Endothelial cell (in vitro differentiated cells): ENCODE data around the gene NOL12. TPM values are rescaled to one million over a fixed set of nuclear protein-coding genes. Genes with fewer than 3 reads are reported as not detected.

Source experiments
- DNase-seq: peaks from one replicate; pipeline ENCODE4 v3.0.0; 2021; ENCODE audit warnings: low spot score
- H3K27ac Mint-ChIP-seq: one replicate; pipeline ENCODE4 v1.8.0; 2021; ENCODE audit warnings: mixed read lengths, inconsistent platforms; ENCODE audit not compliant: unreplicated experiment
- H3K27me3 Mint-ChIP-seq: one replicate; pipeline ENCODE4 v1.8.0; 2021; ENCODE audit warnings: mild to moderate bottlenecking, moderate library complexity, mixed read lengths, inconsistent platforms; ENCODE audit not compliant: unreplicated experiment
- H3K36me3 Mint-ChIP-seq: one replicate; pipeline ENCODE4 v1.8.0; 2021; ENCODE audit warnings: mild to moderate bottlenecking, low read depth, mixed read lengths, inconsistent platforms; ENCODE audit not compliant: unreplicated experiment
- H3K4me1 Mint-ChIP-seq: one replicate; pipeline ENCODE4 v1.8.0; 2021; ENCODE audit warnings: mild to moderate bottlenecking, mixed read lengths, inconsistent platforms; ENCODE audit not compliant: unreplicated experiment
- H3K4me3 Mint-ChIP-seq: one replicate; pipeline ENCODE4 v1.8.0; 2021; ENCODE audit warnings: mild to moderate bottlenecking, mixed read lengths, inconsistent platforms; ENCODE audit not compliant: unreplicated experiment
- H3K9me3 Mint-ChIP-seq: one replicate; pipeline ENCODE4 v1.8.0; 2021; ENCODE audit warnings: mixed read lengths, inconsistent platforms; ENCODE audit not compliant: unreplicated experiment
- total RNA-seq: library from RNA; stranded (reverse); fragmentation: NEBNext Ultra II Directional; extraction: Animal tissue kit (Norgen Biotek cat#: 25700); gene quantifications from one replicate; pipeline ENCODE4 v1.2.1, GENCODE V29; 2021; ENCODE audit not compliant: unreplicated experiment
- TF ChIP-seq, protein P1 (sequence below): fragments of 200-600 bp; sonication (generic); IDR thresholded peaks from one replicate; pipeline ENCODE4 v1.5.0; 2021; ENCODE audit warnings: antibody characterized with exemption; ENCODE audit not compliant: unreplicated experiment

NOL12 gene
- total RNA-seq, 1 donor from 2014 or later, result 15.7 TPM

DNA sequence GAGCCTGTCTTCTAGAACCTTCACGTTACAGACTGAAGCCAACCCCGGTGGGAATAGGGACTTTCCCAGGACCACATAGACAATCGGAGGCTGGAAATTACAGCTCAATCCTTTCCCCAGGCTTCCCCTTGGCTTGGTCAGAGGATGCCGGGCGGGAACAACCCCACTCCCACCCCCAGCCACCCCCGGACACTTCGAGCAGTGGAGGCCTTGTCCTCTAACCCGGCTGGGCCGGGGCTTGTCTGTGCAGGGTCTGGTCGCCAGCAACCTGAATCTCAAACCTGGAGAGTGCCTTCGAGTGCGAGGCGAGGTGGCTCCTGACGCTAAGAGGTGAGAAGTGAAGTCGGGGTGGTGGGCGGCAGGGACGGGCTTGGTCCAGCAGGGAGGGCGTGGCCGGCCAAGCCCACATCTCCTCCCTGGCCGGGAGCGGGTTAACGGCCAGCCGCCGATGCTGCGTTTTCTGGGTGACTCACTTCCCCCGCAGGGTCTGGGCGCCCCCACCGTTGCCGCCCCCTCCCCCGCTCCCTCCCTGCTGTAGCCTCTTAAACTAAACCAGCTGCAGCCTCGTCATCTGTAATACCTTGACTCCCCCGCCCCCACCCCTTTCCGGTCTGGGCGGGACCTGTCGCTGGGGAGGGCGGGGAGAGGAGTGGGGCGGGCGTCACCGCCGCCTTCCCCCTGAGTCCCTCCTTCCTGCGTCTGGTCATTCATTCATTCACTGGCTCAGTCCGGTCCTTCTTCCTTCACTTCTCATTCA, 9.2 kb upstream of the NOL12 start:
- DNase-seq, result peak; percentile 74
- Mint-ChIP-seq H3K4me1 (peaks cover 6% of the 10 kb centered on the region), H3K4me3 (peak overlapping the region; percentile 88), H3K27ac (peak overlapping the region; percentile 77), H3K27me3 (peaks cover 4% of the 10 kb centered on the region), H3K36me3 (no peaks in the 10 kb centered on the region), H3K9me3 (no peaks in the 10 kb centered on the region)
- TF ChIP-seq, protein P1, sequence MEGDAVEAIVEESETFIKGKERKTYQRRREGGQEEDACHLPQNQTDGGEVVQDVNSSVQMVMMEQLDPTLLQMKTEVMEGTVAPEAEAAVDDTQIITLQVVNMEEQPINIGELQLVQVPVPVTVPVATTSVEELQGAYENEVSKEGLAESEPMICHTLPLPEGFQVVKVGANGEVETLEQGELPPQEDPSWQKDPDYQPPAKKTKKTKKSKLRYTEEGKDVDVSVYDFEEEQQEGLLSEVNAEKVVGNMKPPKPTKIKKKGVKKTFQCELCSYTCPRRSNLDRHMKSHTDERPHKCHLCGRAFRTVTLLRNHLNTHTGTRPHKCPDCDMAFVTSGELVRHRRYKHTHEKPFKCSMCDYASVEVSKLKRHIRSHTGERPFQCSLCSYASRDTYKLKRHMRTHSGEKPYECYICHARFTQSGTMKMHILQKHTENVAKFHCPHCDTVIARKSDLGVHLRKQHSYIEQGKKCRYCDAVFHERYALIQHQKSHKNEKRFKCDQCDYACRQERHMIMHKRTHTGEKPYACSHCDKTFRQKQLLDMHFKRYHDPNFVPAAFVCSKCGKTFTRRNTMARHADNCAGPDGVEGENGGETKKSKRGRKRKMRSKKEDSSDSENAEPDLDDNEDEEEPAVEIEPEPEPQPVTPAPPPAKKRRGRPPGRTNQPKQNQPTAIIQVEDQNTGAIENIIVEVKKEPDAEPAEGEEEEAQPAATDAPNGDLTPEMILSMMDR, result no peak

DNA sequence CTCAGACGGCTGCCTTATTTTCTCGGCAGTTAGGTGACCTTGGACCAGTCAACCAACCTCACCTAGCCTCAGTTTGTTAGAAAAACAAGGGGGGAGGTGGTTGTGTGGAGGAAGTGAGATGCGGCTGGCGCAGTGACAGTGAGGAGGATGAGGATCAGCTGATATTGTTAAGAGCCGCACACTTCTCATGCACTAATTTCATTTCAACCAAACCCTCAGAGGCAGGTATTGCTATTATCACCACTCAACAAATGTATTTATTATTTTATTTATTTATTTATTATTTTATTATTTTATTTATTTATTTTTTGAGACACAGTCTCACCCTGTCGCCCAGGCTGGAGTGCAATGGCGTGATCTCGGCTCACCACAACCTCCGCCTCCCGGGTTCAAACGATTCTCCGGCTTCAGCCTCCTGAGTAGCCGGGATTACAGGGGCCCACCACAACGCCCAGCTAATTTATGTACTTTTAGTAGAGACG, 8.6 kb upstream of the NOL12 start:
- Mint-ChIP-seq H3K36me3 (no peaks in the 10 kb centered on the region), H3K27me3 (peaks cover 4% of the 10 kb centered on the region), H3K4me3 (peak overlapping the region; percentile 84), H3K27ac (peak overlapping the region; percentile 77), H3K9me3 (no peaks in the 10 kb centered on the region), H3K4me1 (peaks cover 6% of the 10 kb centered on the region)
- DNase-seq, result no peak
- TF ChIP-seq, protein P1, result no peak

DNA sequence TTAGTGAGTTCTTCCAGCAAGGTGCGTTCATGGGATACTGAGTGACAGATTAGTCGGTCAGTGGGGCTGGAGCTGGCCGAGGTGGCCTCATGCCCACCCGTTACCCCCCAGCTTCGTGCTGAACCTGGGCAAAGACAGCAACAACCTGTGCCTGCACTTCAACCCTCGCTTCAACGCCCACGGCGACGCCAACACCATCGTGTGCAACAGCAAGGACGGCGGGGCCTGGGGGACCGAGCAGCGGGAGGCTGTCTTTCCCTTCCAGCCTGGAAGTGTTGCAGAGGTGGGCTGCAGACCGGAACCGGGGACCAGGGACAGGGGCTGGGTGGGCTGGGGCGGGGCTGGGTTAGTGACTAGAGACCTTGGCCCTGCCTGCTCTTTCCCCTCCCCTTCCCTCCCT, 7.8 kb upstream of the NOL12 start:
- Mint-ChIP-seq H3K4me1 (peaks cover 6% of the 10 kb centered on the region), H3K36me3 (no peaks in the 10 kb centered on the region), H3K27me3 (peaks cover 4% of the 10 kb centered on the region), H3K9me3 (no peaks in the 10 kb centered on the region), H3K27ac (no peak overlapping the region), H3K4me3 (no peak overlapping the region)
- DNase-seq, result no peak
- TF ChIP-seq, protein P1, result no peak

DNA sequence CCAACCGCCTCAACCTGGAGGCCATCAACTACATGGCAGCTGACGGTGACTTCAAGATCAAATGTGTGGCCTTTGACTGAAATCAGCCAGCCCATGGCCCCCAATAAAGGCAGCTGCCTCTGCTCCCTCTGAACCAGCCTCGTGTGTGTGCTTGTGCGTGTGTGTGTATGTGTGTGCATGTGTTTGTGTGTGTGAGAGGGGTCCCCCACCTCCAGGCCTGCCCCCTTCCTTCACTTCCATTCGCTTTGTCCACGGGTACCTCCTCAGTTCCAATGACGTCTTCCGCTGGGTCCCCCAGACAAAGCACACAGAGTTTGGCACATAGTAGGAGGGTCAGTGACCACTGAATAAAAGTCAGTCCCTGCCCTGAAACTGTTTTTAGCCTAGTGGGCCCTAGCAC, 6.5 kb upstream of the NOL12 start:
- peaks cover 2% of the 10 kb centered on the region for H3K27me3 Mint-ChIP-seq
- H3K4me1 Mint-ChIP-seq, result peaks cover 6% of the 10 kb centered on the region
- H3K27ac Mint-ChIP-seq, result no peak overlapping the region
- no peak for DNase-seq
- TF ChIP-seq, protein P1, result no peak
- no peak overlapping the region for H3K4me3 Mint-ChIP-seq
- H3K9me3 Mint-ChIP-seq, result no peaks in the 10 kb centered on the region
- H3K36me3 Mint-ChIP-seq, result no peaks in the 10 kb centered on the region

DNA sequence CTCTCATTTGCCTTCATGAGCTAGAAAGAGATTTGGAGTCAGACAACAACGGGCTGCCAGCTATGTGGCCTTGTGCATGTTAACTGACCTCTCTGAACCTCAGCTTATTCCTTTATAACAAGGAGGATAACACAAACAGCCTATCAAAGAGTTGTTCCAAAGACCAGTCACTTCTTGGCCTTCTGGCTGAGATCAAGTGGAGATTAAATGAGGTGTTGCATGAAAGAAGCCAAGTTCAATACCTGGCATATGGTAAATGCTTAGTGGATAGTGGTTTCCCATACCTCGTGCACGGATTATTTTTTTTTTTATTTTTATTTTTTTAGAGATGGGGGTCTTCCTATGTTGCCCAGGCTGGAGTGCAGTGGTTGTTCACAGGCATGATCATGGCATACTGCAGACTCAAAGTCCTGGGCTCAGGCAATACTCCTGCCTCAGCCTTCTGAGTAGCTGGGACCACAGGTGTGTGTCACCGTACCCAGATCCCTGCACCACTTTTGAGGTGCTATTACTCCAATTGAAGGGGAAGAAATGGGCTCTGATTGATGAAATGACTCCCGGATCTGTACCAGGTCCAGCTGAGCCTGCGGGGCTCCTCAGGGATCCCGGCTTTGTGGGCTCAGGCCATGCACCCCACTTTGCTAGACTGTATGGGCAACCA, 5.8 kb upstream of the NOL12 start:
- no peaks in the 10 kb centered on the region for H3K36me3 Mint-ChIP-seq
- H3K27me3 Mint-ChIP-seq, result peaks cover 2% of the 10 kb centered on the region
- DNase-seq, result no peak
- H3K9me3 Mint-ChIP-seq, result no peaks in the 10 kb centered on the region
- H3K27ac Mint-ChIP-seq, result no peak overlapping the region
- H3K4me3 Mint-ChIP-seq, result no peak overlapping the region
- H3K4me1 Mint-ChIP-seq, result peaks cover 6% of the 10 kb centered on the region
- TF ChIP-seq, protein P1, result no peak
